PFSK-1 (cell line): ENCODE measurements around the gene MYL3.

ENCODE experiments used
- FOXP2 ChIP-seq: optimal IDR thresholded peaks from 2 replicates; pipeline ENCODE3; 2011; ENCODE audit warnings: borderline replicate concordance, control low read depth, inconsistent platforms; ENCODE audit not compliant: insufficient read depth; ENCODE audit errors: extremely low read length, extremely low read depth
- POLR2AphosphoS5 ChIP-seq: IDR thresholded peaks from 2 replicates; pipeline ENCODE4 v1.6.1; 2012; ENCODE audit warnings: low read depth, mild to moderate bottlenecking, control low read depth, low read length, moderate library complexity
- TAF1 ChIP-seq: IDR thresholded peaks from 2 replicates; pipeline ENCODE4 v1.6.1; 2012; ENCODE audit warnings: low read length, control low read depth, borderline replicate concordance; ENCODE audit not compliant: insufficient read depth
- TF ChIP-seq, protein P1 (sequence below), 2 experiments: IDR thresholded peaks; 2 replicates each; pipeline versions ENCODE4 v1.6.1 to v1.8.0; 2011 to 2012; ENCODE audit warnings: low read depth in 2 of 2, low read length in 2 of 2, control low read depth in 1 of 2, inconsistent platforms in 1 of 2, mild to moderate bottlenecking in 1 of 2, moderate library complexity in 1 of 2; ENCODE audit not compliant: insufficient read depth in 1 of 2

DNA sequence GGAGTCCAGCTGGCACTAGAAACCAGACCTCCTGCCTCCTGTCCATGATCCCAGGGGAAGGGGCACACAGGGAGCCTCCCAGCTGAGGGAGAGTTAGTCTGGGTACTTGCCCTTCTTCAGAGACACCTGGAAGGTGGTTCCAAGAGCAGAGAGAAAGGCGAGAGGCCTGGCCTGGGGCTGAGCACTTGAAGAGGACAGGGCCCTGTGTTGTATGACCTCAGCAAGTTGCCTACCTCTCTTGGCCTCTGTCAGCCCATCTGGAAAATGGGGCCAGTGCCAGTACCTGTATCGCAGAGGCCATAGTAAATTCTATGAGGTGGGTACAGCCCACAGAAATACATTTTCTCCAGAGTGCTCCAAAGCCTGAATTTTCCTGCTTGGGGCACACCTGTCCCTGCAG is 33.8 kb upstream of the MYL3 start:
- TF ChIP-seq POLR2AphosphoS5 (no peak), TAF1 (no peak), FOXP2 (no peak)
- TF ChIP-seq, protein P1, sequence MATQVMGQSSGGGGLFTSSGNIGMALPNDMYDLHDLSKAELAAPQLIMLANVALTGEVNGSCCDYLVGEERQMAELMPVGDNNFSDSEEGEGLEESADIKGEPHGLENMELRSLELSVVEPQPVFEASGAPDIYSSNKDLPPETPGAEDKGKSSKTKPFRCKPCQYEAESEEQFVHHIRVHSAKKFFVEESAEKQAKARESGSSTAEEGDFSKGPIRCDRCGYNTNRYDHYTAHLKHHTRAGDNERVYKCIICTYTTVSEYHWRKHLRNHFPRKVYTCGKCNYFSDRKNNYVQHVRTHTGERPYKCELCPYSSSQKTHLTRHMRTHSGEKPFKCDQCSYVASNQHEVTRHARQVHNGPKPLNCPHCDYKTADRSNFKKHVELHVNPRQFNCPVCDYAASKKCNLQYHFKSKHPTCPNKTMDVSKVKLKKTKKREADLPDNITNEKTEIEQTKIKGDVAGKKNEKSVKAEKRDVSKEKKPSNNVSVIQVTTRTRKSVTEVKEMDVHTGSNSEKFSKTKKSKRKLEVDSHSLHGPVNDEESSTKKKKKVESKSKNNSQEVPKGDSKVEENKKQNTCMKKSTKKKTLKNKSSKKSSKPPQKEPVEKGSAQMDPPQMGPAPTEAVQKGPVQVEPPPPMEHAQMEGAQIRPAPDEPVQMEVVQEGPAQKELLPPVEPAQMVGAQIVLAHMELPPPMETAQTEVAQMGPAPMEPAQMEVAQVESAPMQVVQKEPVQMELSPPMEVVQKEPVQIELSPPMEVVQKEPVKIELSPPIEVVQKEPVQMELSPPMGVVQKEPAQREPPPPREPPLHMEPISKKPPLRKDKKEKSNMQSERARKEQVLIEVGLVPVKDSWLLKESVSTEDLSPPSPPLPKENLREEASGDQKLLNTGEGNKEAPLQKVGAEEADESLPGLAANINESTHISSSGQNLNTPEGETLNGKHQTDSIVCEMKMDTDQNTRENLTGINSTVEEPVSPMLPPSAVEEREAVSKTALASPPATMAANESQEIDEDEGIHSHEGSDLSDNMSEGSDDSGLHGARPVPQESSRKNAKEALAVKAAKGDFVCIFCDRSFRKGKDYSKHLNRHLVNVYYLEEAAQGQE (IDR thresholded peaks at IDR 0.05; ENCODE audit: insufficient read depth in 1 of 2, low read depth in 2 of 2, low read length in 2 of 2): no peak
